ENCODE measurements around the gene SLAIN1.
A peak's percentile ranks its signal among the peaks of the same experiment; 100 is the strongest.

SLAIN1 gene

GRCh38 chr13:77719128-77719527 lies 21.6 kb downstream of the SLAIN1 start:
- peaks cover 59% of the 10 kb centered on the region for H3K36me3 Mint-ChIP-seq (ENCODE audit: low read depth)
- no peaks in the 10 kb centered on the region for H3K27me3 Mint-ChIP-seq (ENCODE audit: low read depth, poor library complexity)
- H3K27ac Mint-ChIP-seq: no peak overlapping the region
- DNase-seq: no peak
- no peak for TF ChIP-seq CTCF (IDR thresholded peaks at IDR 0.05)
- H3K4me3 Mint-ChIP-seq: no peak overlapping the region
- peaks cover 9% of the 10 kb centered on the region for H3K9me3 Mint-ChIP-seq
- H3K4me1 Mint-ChIP-seq: no peaks in the 10 kb centered on the region

- Mint-ChIP-seq H3K4me1 (peaks cover 15% of the 10 kb centered on the region), H3K27me3 (ENCODE audit: low read depth, poor library complexity) (no peaks in the 10 kb centered on the region), H3K4me3 (no peak overlapping the region), H3K27ac (peak overlapping the region; percentile 78), H3K9me3 (no peaks in the 10 kb centered on the region), H3K36me3 (ENCODE audit: low read depth) (peaks cover 55% of the 10 kb centered on the region)
- DNase-seq: no peak
- TF ChIP-seq CTCF (IDR thresholded peaks at IDR 0.05): no peak
Measured at GRCh38 chr13:77720988-77721387, 23.5 kb downstream of the SLAIN1 start.

GRCh38 chr13:77724092-77724491 lies 26.6 kb downstream of the SLAIN1 start:
- Mint-ChIP-seq H3K36me3 (ENCODE audit: low read depth) (peaks cover 55% of the 10 kb centered on the region), H3K4me3 (no peak overlapping the region), H3K27ac (no peak overlapping the region), H3K9me3 (no peaks in the 10 kb centered on the region), H3K4me1 (peaks cover 22% of the 10 kb centered on the region), H3K27me3 (ENCODE audit: low read depth, poor library complexity) (no peaks in the 10 kb centered on the region)
- no peak for DNase-seq
- no peak for TF ChIP-seq CTCF (IDR thresholded peaks at IDR 0.05)

GRCh38 chr13:77725071-77725470 lies 27.6 kb downstream of the SLAIN1 start:
- DNase-seq: no peak
- Mint-ChIP-seq H3K27ac (peak overlapping the region; percentile 14), H3K4me1 (peaks cover 32% of the 10 kb centered on the region), H3K9me3 (no peaks in the 10 kb centered on the region), H3K36me3 (ENCODE audit: low read depth) (peaks cover 55% of the 10 kb centered on the region), H3K4me3 (no peak overlapping the region), H3K27me3 (ENCODE audit: low read depth, poor library complexity) (no peaks in the 10 kb centered on the region)
- no peak for TF ChIP-seq CTCF (IDR thresholded peaks at IDR 0.05)

- H3K27me3 Mint-ChIP-seq (ENCODE audit: low read depth, poor library complexity): no peaks in the 10 kb centered on the region
- peaks cover 32% of the 10 kb centered on the region for H3K4me1 Mint-ChIP-seq
- DNase-seq: no peak
- no peak overlapping the region for H3K27ac Mint-ChIP-seq
- H3K9me3 Mint-ChIP-seq: no peaks in the 10 kb centered on the region
- TF ChIP-seq CTCF (IDR thresholded peaks at IDR 0.05): no peak
- no peak overlapping the region for H3K4me3 Mint-ChIP-seq
- H3K36me3 Mint-ChIP-seq (ENCODE audit: low read depth): peaks cover 32% of the 10 kb centered on the region
Measured at GRCh38 chr13:77728265-77729125, 31.0 kb downstream of the SLAIN1 start.

Measured in nephron progenitor cell (in vitro differentiated cells).